22Rv1 (cell line): ENCODE results near the gene UBE2F.

Source experiments
- ZFX ChIP-seq: fragments of 450-650 bp; IDR thresholded peaks from 2 replicates; pipeline ENCODE4 v1.6.1; 2017; ENCODE audit warnings: antibody characterized with exemption, borderline replicate concordance
- TF ChIP-seq, protein P1 (sequence below): fragments of 450-650 bp; IDR thresholded peaks from 2 replicates; pipeline ENCODE4 v1.5.1; 2017; ENCODE audit warnings: mild to moderate bottlenecking

GRCh38 chr2:237971661-237972060 lies 4.8 kb downstream of the UBE2F start:
- TF ChIP-seq, protein P1, sequence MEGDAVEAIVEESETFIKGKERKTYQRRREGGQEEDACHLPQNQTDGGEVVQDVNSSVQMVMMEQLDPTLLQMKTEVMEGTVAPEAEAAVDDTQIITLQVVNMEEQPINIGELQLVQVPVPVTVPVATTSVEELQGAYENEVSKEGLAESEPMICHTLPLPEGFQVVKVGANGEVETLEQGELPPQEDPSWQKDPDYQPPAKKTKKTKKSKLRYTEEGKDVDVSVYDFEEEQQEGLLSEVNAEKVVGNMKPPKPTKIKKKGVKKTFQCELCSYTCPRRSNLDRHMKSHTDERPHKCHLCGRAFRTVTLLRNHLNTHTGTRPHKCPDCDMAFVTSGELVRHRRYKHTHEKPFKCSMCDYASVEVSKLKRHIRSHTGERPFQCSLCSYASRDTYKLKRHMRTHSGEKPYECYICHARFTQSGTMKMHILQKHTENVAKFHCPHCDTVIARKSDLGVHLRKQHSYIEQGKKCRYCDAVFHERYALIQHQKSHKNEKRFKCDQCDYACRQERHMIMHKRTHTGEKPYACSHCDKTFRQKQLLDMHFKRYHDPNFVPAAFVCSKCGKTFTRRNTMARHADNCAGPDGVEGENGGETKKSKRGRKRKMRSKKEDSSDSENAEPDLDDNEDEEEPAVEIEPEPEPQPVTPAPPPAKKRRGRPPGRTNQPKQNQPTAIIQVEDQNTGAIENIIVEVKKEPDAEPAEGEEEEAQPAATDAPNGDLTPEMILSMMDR: no peak
- TF ChIP-seq ZFX: no peak
